ENCODE measurements around the gene CPHXL2. TPM values are rescaled to one million over a fixed set of nuclear protein-coding genes. Genes with fewer than 3 reads are reported as not detected.

The CPHXL2 gene
- not detected in 3 replicates for total RNA-seq
- long read RNA-seq = 0 reads

DNA sequence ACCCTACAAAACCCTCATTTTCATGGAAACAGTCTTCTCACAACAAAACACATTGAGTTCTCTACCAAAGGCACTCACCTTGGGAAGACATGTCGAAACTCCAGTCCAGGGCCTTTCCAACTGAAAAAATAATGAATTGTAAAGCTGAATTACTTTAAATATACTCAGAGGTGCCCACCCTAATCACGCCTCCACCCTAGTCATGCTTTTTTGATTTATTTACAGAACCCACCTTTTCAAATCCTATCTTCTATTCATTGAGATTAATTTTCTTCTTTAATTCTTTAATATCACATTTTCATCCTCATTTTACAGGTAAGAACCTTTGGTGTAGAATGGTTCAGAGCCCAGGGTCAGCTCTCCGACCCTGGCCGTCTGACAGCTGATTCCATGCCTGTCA lies at the start of gene CPHXL2:
CPHXL2 (minus strand) TSS at position 101 of the 400 bp plus-strand sequence; CDS start at position 91, 10 bp downstream.
- no peaks in the 10 kb centered on the region for H3K36me3 Mint-ChIP-seq (ENCODE audit: low read depth)
- no peaks in the 10 kb centered on the region for H3K4me1 Mint-ChIP-seq (ENCODE audit: low read depth)
- no peaks in the 10 kb centered on the region for H3K9me3 Mint-ChIP-seq (ENCODE audit: low read depth)
- no peaks in the 10 kb centered on the region for H3K27me3 Mint-ChIP-seq (ENCODE audit: low read depth)
- H3K4me3 Mint-ChIP-seq (ENCODE audit: unreplicated experiment) = no peak within 1 kb of the TSS
- TF ChIP-seq, protein P1, sequence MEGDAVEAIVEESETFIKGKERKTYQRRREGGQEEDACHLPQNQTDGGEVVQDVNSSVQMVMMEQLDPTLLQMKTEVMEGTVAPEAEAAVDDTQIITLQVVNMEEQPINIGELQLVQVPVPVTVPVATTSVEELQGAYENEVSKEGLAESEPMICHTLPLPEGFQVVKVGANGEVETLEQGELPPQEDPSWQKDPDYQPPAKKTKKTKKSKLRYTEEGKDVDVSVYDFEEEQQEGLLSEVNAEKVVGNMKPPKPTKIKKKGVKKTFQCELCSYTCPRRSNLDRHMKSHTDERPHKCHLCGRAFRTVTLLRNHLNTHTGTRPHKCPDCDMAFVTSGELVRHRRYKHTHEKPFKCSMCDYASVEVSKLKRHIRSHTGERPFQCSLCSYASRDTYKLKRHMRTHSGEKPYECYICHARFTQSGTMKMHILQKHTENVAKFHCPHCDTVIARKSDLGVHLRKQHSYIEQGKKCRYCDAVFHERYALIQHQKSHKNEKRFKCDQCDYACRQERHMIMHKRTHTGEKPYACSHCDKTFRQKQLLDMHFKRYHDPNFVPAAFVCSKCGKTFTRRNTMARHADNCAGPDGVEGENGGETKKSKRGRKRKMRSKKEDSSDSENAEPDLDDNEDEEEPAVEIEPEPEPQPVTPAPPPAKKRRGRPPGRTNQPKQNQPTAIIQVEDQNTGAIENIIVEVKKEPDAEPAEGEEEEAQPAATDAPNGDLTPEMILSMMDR (IDR thresholded peaks at IDR 0.05) = no peak
- no peak for DNase-seq (ENCODE audit: low spot score)
- no peak within 1 kb of the TSS for H3K27ac Mint-ChIP-seq (ENCODE audit: unreplicated experiment)

DNA sequence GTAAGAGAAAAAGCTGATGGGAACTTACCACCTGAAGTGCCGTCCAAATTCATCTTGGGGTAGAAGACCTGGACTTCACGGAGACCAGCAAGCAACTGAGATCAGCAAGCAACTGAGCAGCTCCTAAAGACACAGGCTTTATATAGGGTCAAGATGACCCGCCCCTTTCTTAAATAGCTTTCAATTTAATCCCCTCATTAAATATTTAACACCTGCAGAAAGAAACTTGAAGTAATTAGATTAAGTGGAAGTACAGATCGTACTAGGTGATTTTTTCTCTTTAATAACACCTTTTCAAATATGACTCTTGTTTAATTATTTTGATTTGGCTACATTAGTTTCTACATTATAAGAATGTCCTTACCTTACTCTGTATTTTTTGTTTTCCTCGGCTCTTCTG lies 49.6 kb upstream of the CPHXL2 start, which contains the start of gene CPHXL:
CPHXL (minus strand) TSS at position 101 of the 400 bp plus-strand sequence; CDS start at position 53, 48 bp downstream.
- DNase-seq (ENCODE audit: low spot score) = no peak
- peaks cover 4% of the 10 kb centered on the region for H3K36me3 Mint-ChIP-seq (ENCODE audit: low read depth)
- H3K9me3 Mint-ChIP-seq (ENCODE audit: low read depth) = peaks cover 14% of the 10 kb centered on the region
- no peak within 1 kb of the TSS for H3K4me3 Mint-ChIP-seq (ENCODE audit: unreplicated experiment)
- no peak within 1 kb of the TSS for H3K27ac Mint-ChIP-seq (ENCODE audit: unreplicated experiment)
- no peaks in the 10 kb centered on the region for H3K4me1 Mint-ChIP-seq (ENCODE audit: low read depth)
- TF ChIP-seq, protein P1 (IDR thresholded peaks at IDR 0.05) = no peak
- no peaks in the 10 kb centered on the region for H3K27me3 Mint-ChIP-seq (ENCODE audit: low read depth)

DNA sequence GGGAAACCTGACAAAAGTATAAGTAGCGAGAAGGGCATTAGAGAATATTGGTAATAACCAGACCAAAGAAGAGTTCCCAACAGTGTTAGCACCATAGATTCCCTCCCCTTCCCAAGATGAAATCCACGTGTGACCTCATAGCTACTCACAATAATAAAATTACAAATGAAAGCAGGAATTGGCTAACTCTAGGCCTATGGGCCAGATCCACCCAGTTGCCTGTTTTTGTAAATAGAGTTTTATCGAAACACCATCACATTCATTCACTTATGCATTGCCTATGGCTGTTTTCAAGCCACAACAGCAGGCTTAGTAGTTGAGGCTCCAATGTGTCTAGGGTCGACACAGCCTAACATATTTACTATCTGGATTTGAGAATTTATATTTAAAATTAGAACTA lies 41.6 kb upstream of the CPHXL2 start:
- no peak overlapping the region for H3K27ac Mint-ChIP-seq (ENCODE audit: unreplicated experiment)
- H3K36me3 Mint-ChIP-seq (ENCODE audit: low read depth) = peaks cover 4% of the 10 kb centered on the region
- TF ChIP-seq, protein P1 (IDR thresholded peaks at IDR 0.05) = no peak
- peaks cover 18% of the 10 kb centered on the region for H3K9me3 Mint-ChIP-seq (ENCODE audit: low read depth)
- H3K4me3 Mint-ChIP-seq (ENCODE audit: unreplicated experiment) = no peak overlapping the region
- peaks cover 2% of the 10 kb centered on the region for H3K27me3 Mint-ChIP-seq (ENCODE audit: low read depth)
- H3K4me1 Mint-ChIP-seq (ENCODE audit: low read depth) = no peaks in the 10 kb centered on the region
- DNase-seq (ENCODE audit: low spot score) = no peak

DNA sequence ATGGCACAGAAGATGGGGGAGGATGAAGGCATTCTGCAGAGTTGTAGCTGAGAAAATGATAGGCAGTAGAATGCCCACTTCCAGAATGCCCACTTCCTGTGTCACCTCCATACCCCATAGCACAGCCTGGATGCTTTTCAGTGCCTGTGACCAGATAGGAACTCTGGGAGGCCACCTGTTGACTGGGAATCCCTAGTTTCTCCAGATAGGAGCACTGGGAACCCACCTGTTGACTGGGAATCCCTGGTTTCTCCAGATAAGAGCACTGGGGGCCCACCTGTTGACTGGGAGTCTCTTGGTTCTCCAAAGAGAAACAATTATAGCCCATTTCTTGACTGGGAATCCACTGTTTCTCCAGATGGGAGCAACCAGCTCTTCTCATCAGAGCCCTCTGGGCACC lies 37.9 kb upstream of the CPHXL2 start:
- no peak for DNase-seq (ENCODE audit: low spot score)
- Mint-ChIP-seq H3K9me3 (ENCODE audit: low read depth) (peaks cover 11% of the 10 kb centered on the region), H3K4me1 (ENCODE audit: low read depth) (no peaks in the 10 kb centered on the region), H3K36me3 (ENCODE audit: low read depth) (no peaks in the 10 kb centered on the region), H3K27ac (ENCODE audit: unreplicated experiment) (no peak overlapping the region), H3K4me3 (ENCODE audit: unreplicated experiment) (no peak overlapping the region), H3K27me3 (ENCODE audit: low read depth) (peaks cover 2% of the 10 kb centered on the region)
- TF ChIP-seq, protein P1 (IDR thresholded peaks at IDR 0.05) = no peak

DNA sequence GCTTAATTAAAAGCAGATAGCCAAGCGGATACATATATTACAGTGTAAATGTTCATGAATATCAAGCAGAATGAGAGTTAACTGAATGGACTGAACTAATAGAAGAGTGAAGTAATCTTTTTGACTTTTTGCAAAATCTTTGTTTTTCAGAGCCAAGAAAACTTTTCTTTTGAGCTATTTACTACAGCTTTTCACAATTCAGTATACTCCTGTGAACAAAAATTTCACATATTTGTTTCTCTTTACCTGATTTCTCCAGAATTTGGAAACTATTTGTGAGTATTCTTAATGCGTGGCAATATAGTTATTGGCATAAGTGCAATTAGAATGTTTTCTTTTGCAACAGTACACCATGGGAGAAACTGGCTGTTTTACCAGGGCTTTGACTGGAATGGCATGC lies 33.5 kb upstream of the CPHXL2 start:
- TF ChIP-seq, protein P1 (IDR thresholded peaks at IDR 0.05) = no peak
- H3K4me1 Mint-ChIP-seq (ENCODE audit: low read depth) = no peaks in the 10 kb centered on the region
- no peak overlapping the region for H3K27ac Mint-ChIP-seq (ENCODE audit: unreplicated experiment)
- H3K27me3 Mint-ChIP-seq (ENCODE audit: low read depth) = peaks cover 8% of the 10 kb centered on the region
- DNase-seq (ENCODE audit: low spot score) = no peak
- H3K4me3 Mint-ChIP-seq (ENCODE audit: unreplicated experiment) = no peak overlapping the region
- no peaks in the 10 kb centered on the region for H3K36me3 Mint-ChIP-seq (ENCODE audit: low read depth)
- H3K9me3 Mint-ChIP-seq (ENCODE audit: low read depth) = peaks cover 5% of the 10 kb centered on the region

All from chondrocyte (in vitro differentiated cells).